Vagina (tissue), 2 donors: ENCODE measurements around the gene SEPTIN6.

Experiments used
- CTCF ChIP-seq, 3 experiments: fragments of 450-650 bp in 2 of 3; fragments of 200-600 bp in 1 of 3; sonication (generic) in 1 of 3; IDR thresholded peaks; one replicate each; pipeline ENCODE4 v1.5.1; 2017 to 2019; ENCODE audit warnings: antibody characterized with exemption in 3 of 3, mild to moderate bottlenecking in 2 of 3, moderate library complexity in 2 of 3
- POLR2A ChIP-seq, 2 donors: fragments of 450-650 bp; IDR thresholded peaks; one replicate each; pipeline ENCODE4 v1.6.1; 2017; ENCODE audit warnings: antibody characterized with exemption in 2 of 2, mild to moderate bottlenecking in 2 of 2, moderate library complexity in 2 of 2
- POLR2AphosphoS5 ChIP-seq, 2 donors: sonication (generic); formaldehyde crosslinking; IDR thresholded peaks; one replicate each; pipeline ENCODE4 v1.9.0; 2017; ENCODE audit warnings: antibody characterized with exemption in 2 of 2, mild to moderate bottlenecking in 2 of 2, low read depth in 1 of 2; ENCODE audit not compliant: insufficient read depth in 1 of 2

- TF ChIP-seq CTCF (IDR thresholded peaks at IDR 0.05), result no peak
- TF ChIP-seq POLR2A (IDR thresholded peaks at IDR 0.05), result no peak
- TF ChIP-seq POLR2AphosphoS5 (IDR thresholded peaks at IDR 0.05; ENCODE audit: insufficient read depth in 1 of 2, low read depth in 1 of 2), result no peak
These were observed 33.4 kb downstream of the SEPTIN6 start for GRCh38 chrX:119659522-119659921.
